Left ventricle myocardium superior (tissue), 1 donor: ENCODE results near the gene ANTKMT. TPM values are rescaled to one million over a fixed set of nuclear protein-coding genes. Genes with fewer than 3 reads are reported as not detected.
"Not testable (repeated sequence)": the region's sequence is repeated elsewhere in the genome, so short reads cannot be mapped to it uniquely, and the experiment has no call there.

Experiments
- ATAC-seq: fragments of 200-7000 bp; cut with Tn5 transposase; one replicate; pipeline ENCODE4 v1.9.1; 2020; ENCODE audit warnings: mild to moderate bottlenecking, moderate library complexity
- DNase-seq: peaks from one replicate; pipeline ENCODE4 v3.0.0-alpha.2; 2020
- intact Hi-C: fragments of 100-400 bp; cut with micrococcal nuclease; formaldehyde crosslinking; loops from one replicate; pipeline ENCODE4 v1.11.0; 2022
- total RNA-seq: library from RNA; stranded (reverse); fragmentation: NEBNext Ultra II Directional; extraction: Animal tissue kit (Norgen Biotek cat#: 25700); gene quantifications from one replicate; pipeline ENCODE4 v1.2.1, GENCODE V29; 2021
- donor health status: DM: no; HTN: yes; CAD: no; lungs with severe emphysema.

The ANTKMT gene
- total RNA-seq, 1 donor from 2014 or later, result 31.2 TPM

DNA sequence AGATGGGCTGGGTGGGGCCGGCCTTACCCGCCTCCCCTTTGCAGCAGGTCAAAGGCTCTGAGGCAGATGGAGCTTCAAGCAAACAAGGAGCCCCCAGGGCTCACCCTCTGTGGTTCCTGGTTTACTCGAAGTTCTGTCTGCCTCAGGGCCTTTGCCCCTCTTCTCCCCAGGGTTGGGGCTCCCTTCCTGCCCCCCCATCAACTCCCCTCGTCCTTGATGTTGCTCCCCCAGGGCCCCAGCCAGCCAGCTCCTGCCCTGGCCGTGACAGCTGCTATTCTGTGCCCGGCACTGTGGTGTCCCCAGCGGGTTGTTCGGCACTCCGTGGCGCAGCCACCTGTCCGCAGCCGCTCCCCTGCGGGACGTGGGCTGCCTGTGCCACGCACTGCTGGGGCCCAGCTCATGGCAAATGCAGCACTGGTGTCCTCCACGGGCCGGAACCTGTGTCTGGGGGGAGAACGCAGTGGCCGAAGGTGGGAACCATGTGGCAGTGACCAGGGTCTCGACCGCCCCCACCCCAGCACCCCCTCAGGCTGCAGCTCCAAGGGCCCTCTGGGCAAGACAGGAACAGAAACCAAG lies 10.4 kb upstream of the ANTKMT start:
- intact Hi-C loops, result no loop called here
- ATAC-seq (no peak), DNase-seq (no peak)

DNA sequence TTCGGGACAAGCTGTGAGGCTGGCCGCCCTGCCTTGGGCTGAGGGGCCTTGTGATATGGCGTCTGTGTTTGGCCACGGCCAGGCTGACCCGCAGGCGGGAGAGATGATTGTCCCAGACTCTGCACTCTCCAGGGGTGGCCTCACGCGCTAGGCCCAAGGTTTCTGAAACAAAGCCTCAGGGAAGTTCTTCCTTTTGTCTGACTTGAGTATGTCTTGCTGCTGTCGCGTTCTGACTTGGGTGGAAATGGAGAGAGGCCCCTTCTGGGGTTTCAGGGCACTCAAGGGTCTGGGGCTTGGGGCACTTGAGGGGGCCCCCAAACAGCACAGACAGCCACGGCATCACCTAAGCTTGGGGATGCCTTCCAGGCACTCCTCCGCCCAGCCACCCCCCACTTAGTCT lies 9.9 kb upstream of the ANTKMT start:
- intact Hi-C loops, result no loop called here
- DNase-seq (no peak), ATAC-seq (no peak)

DNA sequence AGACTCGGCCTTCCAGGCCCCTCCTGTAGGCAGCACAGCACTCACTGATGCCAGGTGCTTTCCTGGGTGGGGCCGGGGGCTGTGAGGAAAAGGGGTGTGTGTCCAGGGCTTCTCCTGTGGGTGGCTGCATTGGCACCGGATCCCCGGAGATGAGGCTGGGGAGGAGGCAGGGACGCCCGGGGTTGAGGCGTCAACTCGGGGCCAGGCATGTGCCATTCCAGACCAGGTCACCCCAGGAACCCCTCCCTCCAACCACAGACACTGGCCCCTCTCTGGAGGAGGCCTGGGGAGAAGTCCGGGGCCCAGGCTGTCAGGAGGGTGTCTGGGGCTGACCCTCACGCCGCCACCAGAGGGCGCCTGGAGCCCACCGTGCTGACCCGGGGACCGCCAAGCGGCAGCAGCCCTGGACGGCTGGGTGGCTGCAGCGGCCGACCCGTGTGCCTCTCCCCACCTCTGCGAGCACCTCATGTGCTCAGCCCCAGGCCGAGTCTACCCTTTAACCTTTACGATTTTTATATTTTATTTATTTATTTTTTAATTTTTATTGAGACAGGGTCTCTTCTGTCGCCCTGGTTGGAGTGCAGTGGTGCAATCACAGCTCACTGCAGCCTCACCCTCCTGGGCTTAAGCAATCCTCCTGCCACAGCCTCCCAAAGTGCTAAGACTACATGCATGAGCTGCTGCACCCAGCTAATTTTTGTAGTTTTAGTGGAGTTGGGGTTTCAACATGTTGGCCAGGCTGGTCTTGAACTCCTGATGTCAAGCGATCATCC lies 9.2 kb upstream of the ANTKMT start:
- intact Hi-C loops, result no loop called here
- ATAC-seq (peak; percentile 67), DNase-seq (peak; percentile 90)

DNA sequence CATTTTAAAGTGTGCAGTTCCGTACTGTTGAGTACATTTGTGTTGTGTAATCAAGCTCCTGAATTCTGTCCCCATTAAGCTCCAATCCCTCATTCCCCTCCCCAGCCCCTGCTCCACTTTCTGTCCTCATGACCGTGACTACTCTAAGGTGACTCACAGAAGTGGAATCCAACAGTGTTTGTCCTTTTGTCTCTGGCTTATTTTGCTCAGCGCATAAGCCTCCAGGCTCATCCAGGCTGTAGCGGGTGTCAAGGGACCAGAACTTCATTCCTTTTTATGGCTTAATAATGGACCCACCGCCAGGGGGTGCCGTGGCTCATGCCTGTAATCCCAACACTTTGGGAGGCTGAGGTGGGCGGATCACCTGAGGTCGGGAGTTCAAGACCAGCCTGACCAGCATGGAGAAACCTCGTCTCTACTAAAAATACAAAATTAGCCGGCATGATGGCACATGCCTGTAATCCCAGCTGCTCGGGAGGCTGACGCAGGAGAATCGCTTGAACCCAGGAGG lies 8.2 kb upstream of the ANTKMT start:
- intact Hi-C loops, DNase-seq, ATAC-seq: not testable (repeated sequence)

DNA sequence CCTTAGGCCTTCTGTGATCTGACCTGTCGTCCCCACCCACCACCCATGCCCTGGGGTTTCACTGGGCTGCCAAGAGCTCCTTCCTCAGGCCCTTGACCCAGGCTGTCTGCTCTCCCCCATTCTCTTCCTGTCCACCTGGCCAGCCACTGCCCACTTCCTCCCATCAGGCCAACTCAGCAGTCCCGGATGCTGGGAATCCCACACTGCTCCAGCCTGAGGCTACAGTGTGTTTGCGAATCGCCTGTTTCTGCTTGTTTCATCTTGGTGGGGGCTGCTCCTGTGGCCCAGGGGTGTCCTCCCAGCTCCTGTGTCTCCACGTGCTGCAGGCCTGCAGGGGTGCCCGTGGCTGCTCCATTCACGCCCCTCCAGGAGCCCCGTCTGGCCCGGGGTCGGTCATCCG lies 6.9 kb upstream of the ANTKMT start:
- no peak for ATAC-seq
- DNase-seq, result no peak
- intact Hi-C loops, result no loop called here

DNA sequence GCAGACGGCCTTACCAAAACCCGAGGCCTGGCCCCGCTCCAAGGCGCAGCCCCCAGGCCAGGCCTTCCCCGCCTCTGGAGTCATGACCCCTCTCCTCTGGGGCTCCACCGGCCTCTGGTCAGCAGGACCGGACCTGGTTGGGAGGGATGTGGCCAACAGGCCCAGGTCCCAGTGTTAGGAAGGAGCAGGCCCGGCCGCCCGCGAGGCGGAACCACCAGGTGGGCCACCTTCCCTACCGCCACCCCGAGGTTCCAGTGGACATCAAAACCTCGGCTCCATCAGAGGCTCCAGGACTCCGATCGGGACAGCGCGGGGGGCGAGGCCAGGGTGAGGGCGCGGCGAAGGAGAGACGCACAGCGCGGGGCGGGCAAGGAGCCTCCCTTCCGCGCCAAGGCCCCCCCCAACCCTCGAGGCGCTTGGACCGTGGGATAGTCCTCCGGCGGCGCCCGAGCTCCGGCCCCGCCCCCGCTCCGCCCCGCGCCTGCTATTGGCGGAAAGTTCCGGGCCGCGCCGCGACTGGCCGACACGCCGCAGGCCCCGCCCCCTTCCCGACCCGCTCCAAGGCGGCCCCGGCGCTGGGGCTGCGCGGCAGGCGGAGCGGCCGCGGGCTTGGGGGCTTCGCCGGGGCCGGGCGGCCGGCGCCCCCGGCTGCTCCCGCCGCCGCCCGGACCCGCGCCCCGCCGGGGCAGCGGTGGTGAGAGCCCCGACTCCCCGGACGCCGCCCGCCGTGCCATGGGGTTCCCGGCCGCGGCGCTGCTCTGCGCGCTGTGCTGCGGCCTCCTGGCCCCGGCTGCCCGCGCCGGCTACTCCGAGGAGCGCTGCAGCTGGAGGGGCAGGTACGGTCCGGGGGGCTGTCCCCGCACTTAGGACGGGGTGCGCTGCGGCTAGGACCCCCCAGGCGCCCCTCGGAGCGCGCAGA lies 6.1 kb upstream of the ANTKMT start, which contains the start of gene METRN:
METRN (plus strand) TSS at position 561 of the 919 bp plus-strand sequence; CDS start at position 733, 172 bp downstream.
- intact Hi-C loops, result no loop called here
- DNase-seq (peak; percentile 98), ATAC-seq (peak; percentile 90)

DNA sequence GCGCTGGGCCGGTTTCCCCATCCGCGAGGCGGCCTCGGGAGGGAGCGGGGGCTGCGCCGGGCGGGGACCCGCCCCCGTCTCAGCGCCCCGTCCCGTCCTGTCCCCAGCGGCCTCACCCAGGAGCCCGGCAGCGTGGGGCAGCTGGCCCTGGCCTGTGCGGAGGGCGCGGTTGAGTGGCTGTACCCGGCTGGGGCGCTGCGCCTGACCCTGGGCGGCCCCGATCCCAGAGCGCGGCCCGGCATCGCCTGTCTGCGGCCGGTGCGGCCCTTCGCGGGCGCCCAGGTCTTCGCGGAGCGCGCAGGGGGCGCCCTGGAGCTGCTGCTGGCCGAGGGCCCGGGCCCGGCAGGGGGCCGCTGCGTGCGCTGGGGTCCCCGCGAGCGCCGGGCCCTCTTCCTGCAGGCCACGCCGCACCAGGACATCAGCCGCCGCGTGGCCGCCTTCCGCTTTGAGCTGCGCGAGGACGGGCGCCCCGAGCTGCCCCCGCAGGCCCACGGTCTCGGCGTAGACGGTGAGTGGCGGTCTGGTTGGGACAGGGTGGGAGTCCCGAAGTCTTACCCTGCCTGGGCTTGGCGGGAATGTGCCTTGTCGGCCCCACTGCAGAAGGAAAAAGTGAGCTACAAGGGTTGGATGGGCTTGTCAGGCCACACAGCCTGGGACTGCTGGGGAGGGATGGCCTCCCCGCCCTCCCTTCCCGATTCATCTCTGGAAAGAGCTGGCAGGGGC lies 5.3 kb upstream of the ANTKMT start:
- DNase-seq (no peak), ATAC-seq (no peak)
- intact Hi-C loops, result no loop called here

DNA sequence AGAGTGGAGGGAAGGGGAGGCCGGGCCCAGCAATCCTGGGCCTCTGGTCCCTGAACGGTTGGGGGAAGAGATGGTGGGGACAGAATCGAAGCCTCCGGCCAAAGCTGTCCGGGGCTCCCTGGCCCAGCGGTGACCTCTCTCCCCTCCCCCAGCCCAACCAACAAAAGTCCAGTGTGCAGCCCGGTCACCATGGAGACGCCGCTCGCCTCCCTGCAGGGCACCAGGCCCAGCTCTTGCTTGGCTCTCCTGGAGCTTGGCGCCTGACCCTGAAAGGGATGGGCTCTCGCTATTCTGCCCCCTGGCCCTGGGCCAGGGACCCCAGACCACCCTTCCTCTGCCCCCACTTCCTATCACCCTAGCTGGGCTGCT lies 4.8 kb upstream of the ANTKMT start:
- DNase-seq (no peak), ATAC-seq (no peak)
- intact Hi-C loops, result no loop called here

DNA sequence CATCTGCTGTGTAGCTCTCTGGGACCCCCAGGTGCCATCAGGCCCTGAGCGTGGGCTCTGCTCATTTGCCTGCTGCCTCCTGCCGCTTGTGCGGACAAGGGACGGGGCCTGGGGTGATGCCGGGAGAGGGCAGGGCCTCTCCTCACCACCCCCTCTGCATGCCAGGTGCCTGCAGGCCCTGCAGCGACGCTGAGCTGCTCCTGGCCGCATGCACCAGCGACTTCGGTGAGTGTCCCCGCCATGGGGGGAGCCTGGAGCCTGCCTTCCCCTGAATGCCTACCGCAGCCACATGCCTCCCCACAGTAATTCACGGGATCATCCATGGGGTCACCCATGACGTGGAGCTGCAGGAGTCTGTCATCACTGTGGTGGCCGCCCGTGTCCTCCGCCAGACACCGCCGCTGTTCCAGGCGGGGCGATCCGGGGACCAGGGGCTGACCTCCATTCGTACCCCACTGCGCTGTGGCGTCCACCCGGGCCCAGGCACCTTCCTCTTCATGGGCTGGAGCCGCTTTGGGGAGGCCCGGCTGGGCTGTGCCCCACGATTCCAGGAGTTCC lies 4.1 kb upstream of the ANTKMT start:
- intact Hi-C loops, result no loop called here
- no peak for ATAC-seq
- no peak for DNase-seq

DNA sequence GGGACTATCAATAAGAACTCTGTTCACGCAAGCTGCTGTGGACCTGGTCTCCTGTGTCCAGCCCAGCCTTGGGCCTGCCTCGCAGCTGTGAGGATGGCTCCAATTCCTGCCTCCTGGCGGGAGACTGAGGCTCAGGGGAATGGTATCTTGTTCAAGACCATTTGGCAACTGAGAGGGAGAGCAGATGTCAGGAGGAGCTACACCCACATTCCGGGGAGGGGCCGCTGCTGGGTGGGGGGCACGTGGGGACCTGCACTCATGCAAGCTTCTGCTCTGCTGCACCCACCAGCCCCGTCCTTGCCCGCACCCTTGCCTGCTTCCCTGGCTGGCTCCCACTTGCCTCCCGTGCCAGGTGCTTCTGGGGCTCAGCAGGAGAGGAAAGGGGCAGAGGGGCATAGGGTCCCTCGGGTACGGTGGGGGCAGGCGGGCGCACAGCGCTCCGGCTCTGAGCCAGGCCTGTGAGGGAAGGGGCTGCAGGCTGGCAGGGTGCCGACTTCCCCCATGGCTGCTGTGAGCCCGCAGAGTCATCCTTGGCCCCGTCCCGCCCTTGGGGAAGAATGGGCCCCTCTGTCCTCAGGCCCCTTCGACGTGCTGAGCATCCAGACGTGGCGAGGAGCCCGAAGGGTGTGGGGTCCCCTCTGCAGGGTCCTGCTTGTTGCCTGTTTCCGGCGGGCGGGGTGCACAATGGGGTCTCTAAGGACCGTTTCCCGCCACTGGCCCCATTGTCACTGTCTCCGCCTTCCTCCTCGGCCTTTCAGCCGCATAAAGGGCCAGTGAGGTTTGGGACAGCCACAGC lies 3.3 kb upstream of the ANTKMT start:
- ATAC-seq, result no peak
- intact Hi-C loops, result no loop called here
- DNase-seq, result no peak

DNA sequence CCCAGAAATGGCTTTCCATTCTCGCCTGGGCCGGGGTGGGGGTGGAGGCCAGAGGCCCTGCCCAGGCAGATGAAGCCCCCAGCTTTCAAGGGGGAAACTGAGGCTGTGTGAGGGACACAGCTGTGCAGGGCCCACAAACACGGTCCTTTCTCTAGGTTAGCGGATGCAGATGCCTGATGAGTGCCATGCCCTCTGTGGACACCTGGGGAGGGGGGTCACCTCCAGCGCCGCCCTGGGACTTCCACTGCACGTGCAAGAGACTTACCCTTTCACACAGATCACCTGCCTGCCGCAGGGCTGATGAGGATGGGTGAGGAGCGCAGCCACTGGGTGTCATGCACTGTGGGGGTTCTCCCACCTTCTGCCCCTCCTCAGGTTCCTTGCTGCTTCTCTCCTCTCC lies 2.6 kb upstream of the ANTKMT start:
- ATAC-seq, result no peak
- intact Hi-C loops, result no loop called here
- DNase-seq, result no peak

DNA sequence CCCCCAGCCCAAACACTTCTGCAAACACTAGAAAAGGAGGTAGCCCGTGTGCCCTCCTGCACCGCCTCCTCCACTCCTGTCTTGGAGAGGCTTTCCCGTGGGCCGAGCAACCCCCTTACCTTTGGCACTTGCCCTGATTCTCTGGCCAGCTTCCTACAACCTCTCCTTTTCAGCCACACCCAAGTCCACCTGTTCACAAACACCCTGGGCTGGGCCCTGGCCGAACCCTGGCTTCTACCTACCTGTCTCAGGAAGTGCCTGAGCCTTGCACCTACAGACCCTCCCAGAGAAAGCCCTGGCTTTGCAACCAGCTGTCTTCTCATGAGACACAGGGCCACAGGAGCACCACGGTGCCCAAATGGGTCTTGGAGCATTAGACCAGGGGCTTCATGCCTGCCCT lies 2.0 kb upstream of the ANTKMT start:
- DNase-seq, result no peak
- intact Hi-C loops, result no loop called here

DNA sequence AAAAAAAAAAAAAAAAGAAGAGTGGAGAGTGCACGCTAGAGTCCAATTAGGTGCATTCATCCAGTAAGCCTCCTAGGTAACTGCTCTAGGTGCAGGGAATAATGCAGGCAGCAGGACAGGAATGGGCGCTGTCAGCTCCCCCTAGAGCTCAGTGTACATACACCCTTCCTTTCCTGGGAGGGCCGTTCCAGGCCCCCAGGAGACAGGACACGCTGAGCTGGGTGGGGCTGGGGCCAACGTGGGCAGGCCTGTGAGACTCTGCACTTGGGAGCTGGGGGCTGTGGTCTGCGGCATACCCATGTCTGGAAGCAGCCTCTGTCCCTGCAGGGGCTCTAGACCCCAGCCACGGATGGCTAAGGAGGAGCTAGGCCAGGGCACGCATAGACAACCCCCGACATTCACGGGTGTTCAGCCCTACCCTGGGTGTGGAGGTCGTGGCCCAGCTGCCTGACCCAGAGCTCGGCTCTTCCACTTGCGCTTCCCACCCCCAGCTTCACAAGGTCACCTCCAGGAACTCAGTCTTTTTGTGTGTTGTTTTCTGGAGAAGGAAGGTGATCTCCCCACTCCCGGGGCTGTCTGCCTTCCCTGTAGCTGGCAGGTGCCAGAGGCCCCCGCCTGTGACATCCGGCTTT lies 1.0 kb upstream of the ANTKMT start:
- intact Hi-C loops, result no loop called here
- ATAC-seq (no peak), DNase-seq (no peak)

More for the DNA sequence above, 2.0 kb upstream of the ANTKMT start:
- no peak for ATAC-seq

DNA sequence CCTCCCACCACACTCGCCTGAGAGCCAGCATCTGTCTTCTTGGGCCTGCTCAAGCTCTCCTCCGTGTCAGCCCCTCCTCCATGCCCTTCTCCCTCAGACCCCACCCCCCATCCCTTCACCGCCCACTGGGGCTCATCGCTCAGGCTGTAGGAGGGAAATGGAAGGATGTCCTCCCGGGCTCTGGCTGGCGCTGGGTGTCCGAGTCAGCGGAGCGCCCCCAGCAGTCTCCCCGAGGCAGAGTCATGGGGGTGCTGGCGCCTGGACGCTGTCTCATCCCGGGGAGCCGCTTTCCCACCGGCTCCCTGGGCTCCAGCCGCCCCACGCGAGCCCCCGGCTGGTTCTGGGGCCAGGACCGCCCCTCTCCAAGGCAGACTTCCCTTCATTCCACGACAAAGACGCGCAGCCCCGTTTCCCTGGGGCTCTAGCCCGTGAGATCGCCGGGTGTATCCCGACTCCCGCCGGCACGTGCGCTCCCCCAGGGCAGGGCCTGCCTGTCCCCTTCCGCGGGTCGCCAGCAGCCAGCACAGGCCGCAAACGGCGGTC lies 428 bp upstream of the ANTKMT start:
- peak; percentile 57 for DNase-seq
- peak; percentile 62 for ATAC-seq
- intact Hi-C loops, result no loop called here

DNA sequence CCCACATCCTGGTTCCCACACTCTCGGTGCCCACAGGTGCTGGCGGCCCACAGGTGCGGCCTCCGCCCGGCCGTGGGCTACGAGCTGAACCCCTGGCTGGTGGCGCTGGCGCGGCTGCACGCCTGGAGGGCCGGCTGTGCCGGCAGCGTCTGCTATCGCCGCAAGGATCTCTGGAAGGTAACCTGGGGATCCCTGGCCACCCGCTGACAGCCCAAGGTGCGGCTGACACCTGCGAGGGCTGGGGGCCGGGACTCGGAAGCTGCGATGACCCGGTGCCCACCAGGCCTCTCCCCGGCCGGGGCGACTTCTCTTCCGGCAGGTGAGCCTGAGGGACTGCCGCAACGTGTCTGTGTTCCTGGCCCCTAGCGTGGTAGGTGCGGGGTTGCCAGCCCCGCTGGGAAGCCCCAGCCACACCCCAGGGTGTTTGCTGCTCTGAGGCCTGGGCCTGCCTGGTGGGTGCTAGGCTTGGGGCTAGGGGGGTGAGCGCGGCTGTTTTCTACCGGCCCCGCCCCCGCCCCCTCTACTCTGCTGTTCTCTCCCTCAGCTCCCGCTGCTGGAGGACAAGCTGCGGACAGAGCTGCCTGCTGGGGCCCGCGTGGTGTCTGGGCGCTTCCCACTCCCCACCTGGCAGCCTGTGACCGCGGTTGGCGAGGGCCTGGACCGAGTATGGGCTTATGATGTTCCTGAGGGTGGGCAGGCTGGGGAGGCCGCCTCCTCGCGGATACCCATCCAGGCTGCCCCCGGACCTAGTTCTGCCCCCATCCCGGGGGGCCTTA lies 1.0 kb downstream of the ANTKMT start:
- DNase-seq (no peak), ATAC-seq (no peak)
- intact Hi-C loops, result no loop called here

DNA sequence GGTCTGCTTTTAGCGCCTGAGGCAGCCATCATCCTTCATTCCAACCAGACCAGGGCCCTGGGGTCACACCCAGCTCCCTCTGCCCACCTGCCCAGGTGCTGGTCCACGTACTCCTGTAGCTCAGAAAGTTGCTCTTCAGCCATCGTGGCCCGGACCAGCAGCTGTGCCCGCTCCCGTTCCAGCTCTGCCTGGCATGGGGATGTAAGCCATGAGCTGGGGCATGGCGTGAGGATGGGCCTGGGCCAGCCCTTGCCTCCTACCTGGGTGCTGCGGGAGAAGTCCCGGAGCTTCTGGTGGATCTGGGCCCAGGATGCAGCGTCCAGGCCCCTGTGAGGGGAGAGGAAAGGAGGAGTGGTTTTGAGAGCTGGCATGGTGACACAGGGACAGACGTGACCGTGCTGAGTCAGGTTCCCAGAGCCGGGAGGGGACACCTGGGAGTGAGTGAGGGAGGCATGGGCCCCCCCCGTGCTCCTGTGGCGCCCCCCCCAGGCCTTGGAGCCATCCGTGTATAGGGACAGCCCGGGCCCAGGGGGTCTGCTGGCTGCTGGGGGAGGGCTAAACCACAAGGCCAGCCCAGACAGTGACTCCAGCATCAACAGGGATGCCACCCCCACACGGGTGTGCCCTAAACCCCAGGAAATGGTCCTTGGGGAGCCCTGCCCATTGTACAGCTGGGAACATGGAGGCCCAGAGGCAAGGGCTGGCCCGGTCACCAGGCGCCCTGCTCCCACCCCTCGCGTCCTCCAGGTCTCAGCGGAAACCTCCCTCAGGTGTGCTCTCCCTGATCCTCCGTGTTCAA lies 2.1 kb downstream of the ANTKMT start:
- no peak for DNase-seq

More for the DNA sequence above, 2.1 kb downstream of the ANTKMT start:
- intact Hi-C loops, result no loop called here
- no peak for ATAC-seq
